ENCODE results near the gene ZNF708.
"Not testable (repeated sequence)": the region's sequence is repeated elsewhere in the genome, so short reads cannot be mapped to it uniquely, and the experiment has no call there.

The ZNF708 gene

DNA sequence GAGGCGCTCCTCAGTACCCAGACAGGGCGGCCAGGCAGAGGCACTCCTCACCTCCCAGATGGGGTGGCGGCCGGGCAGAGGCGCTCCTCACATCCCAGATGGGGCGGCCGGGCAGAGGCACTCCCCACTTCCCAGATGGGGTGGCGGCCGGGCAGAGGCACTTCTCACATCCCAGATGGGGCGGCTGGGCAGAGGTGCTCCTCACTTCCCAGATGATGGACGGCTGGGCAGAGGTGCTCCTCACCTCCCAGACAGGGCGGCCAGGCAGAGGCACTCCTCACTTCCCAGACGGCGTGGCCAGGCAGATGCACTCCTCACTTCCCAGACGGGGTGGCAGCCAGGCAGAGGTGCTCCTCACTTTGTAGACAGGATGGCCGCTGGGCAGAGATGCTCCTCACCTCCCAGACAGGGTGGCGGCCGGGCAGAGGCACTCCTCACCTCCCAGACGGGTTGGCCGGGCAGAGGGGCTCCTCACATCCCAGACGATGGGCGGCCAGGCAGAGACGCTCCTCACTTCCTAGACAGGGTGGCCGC lies 68.3 kb downstream of the ZNF708 start:
- not testable (repeated sequence) for DNase-seq (ENCODE audit: insufficient read length, low spot score); FAIRE-seq

DNA sequence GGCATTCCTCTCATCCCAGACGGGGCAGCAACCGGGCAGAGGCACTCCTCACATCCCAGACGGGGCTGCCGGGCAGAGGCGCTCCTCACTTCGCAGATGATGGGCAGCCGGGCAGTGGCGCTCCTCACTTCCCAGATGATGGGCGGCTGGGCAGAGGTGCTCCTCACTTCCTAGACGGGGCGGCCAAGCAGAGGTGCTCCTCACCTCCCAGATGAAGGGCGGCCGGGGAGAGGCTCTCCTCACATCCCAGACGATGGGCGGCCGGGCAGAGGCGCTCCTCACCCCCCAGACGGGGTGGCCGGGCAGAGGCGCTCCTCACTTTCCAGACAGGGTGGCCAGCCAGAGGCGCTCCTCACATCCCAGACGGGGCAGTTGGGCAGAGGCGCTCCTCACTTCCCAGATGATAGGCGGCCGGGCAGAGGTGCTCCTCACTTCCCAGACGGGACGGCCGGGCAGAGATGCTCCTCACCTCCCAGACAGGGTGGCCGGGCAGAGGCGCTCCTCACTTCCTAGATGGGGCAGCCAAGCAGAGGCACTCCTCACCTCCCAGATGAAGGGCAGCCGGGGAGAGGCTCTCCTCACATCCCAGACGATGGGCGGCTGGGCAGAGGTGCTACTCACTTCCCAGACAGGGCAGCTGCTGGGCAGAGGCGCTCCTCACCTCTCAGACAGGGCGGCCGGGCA lies 68.9 kb downstream of the ZNF708 start:
- FAIRE-seq: no peak

DNA sequence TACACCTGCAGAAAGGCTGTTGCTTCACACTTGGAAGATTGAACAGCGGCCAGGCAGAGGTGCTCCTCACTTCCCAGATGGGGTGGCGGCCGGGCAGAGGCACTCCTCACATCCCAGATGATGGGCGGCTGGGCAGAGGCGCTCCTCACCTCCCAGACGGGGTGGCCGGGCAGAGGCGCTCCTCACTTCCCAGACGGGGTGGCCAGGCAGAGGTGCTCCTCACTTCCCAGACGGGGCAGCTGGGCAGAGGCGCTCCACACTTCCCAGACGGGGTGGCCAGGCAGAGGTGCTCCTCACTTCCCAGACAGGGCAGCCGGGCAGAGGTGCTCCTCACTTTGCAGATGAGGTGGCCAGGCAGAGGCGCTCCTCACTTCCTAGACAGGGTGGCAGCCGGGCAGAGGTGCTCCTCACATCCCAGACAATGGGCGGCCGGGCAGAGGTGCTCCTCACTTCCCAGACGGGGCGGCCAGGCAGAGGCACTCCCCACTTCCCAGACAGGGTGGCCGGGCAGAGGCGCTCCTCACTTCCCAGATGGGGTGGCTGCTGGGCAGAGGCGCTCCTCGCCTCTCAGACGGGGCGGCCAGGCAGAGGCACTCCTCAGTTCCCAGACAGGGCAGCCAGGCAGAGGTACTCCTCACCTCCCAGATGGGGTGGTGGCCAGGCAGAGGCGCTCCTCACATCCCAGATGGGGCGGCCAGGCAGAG lies 69.6 kb downstream of the ZNF708 start:
- DNase-seq (ENCODE audit: insufficient read length, low spot score); FAIRE-seq: not testable (repeated sequence)

More for the DNA sequence above, 68.9 kb downstream of the ZNF708 start:
- DNase-seq (ENCODE audit: insufficient read length, low spot score): no peak

DNA sequence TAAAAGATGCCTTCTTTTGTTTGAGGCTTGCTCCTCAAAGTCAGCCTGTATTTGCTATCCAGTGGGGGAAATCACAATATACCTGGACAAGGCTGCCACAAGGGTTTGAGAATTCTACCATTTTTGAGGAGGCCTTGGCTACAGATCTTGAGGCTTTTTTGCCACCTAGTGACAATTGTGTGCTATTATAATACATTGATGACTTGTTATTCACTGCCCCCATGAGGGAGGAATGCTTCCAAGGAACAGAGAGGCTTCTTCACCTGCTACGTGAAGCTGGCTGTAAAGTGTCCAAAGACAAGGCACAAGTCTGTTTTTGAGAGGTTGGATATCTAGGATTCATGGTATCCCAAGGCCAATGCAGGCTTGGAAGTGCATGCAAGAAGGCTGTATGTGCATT lies 72.5 kb downstream of the ZNF708 start:
- FAIRE-seq (peak; percentile 40), DNase-seq (ENCODE audit: insufficient read length, low spot score) (no peak)

All from HTR-8/SVneo (cell line).